Epidermal melanocyte (primary cell): Measurements from ENCODE around the gene BUB1B.

Experiments used
- DNase-seq: peaks from one replicate; pipeline ENCODE4 v3.0.0; 2011; ENCODE audit warnings: low spot score; ENCODE audit not compliant: insufficient read length

Gene BUB1B

GRCh38 chr15:40240619-40241221 is 79.9 kb downstream of the BUB1B start:
- no peak for DNase-seq

- peak; percentile 8 for DNase-seq
Observed at GRCh38 chr15:40241269-40242212, 80.7 kb downstream of the BUB1B start.

- DNase-seq = peak; percentile 4
Observed at GRCh38 chr15:40242213-40242599, 81.3 kb downstream of the BUB1B start.

- peak; percentile 1 for DNase-seq
Observed at GRCh38 chr15:40242601-40243000, 81.7 kb downstream of the BUB1B start.

GRCh38 chr15:40243126-40243810 is 82.4 kb downstream of the BUB1B start:
- peak; percentile 5 for DNase-seq

- DNase-seq = no peak
Observed at GRCh38 chr15:40244961-40245523, 84.2 kb downstream of the BUB1B start.

GRCh38 chr15:40245666-40246450 is 85.0 kb downstream of the BUB1B start:
- no peak for DNase-seq

GRCh38 chr15:40246496-40247280 is 85.8 kb downstream of the BUB1B start:
- DNase-seq = no peak

GRCh38 chr15:40247406-40247971 is 86.6 kb downstream of the BUB1B start:
- no peak for DNase-seq

GRCh38 chr15:40248006-40248783 is 87.3 kb downstream of the BUB1B start:
- no peak for DNase-seq

GRCh38 chr15:40249477-40250303 is 88.8 kb downstream of the BUB1B start:
- no peak for DNase-seq

GRCh38 chr15:40250304-40250656 is 89.4 kb downstream of the BUB1B start:
- DNase-seq = no peak

- DNase-seq = no peak
Observed at GRCh38 chr15:40250771-40251483, 90.1 kb downstream of the BUB1B start.

- no peak for DNase-seq
Observed at GRCh38 chr15:40251486-40252140, 90.7 kb downstream of the BUB1B start.

GRCh38 chr15:40252141-40252437 is 91.2 kb downstream of the BUB1B start:
- no peak for DNase-seq

- no peak for DNase-seq
Observed at GRCh38 chr15:40252438-40253166, 91.7 kb downstream of the BUB1B start.
